AG09309 (cell line): Measurements from ENCODE around the gene EIF6.
A peak's percentile ranks its signal among the peaks of the same experiment; 100 is the strongest.

Experiments
- DNase-seq: peaks from one replicate; pipeline ENCODE4 v3.0.0-alpha.2; 2010; ENCODE audit warnings: low read depth
- H3K4me3 ChIP-seq: 2 replicates; pipeline ENCODE4 v1.5.1; 2011; ENCODE audit warnings: mild to moderate bottlenecking, low read depth, low read length, moderate library complexity; ENCODE audit not compliant: control insufficient read depth
- TF ChIP-seq, protein P1 (sequence below): IDR thresholded peaks from 2 replicates; pipeline ENCODE4 v1.5.1; 2011; ENCODE audit warnings: mild to moderate bottlenecking, low read depth, low read length, inconsistent platforms; ENCODE audit not compliant: insufficient read depth, control insufficient read depth; ENCODE audit errors: missing control alignments

Gene EIF6

DNA sequence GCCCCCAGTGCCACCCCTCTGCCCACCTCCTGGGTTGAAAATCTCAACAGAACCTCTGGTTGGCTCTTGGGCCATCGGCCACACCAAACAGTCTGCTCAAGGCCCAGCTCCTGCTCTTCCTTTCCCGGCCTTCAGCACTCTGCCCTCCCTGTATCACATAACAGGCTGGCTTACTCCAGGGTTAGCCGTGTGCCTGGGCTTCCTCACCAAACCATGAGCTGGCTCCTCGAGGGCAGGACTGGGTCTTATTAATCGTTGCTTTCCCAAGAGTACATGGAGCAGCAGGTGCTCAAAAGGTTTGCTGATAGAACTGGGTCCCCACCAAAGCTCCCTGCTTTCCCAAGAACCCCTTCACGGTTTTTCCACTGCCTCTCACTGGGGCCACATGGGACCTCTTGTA is 20.4 kb upstream of the EIF6 start:
- no peak for DNase-seq

GRCh38 chr20:35303735-35304491 is 19.3 kb upstream of the EIF6 start:
- TF ChIP-seq, protein P1, sequence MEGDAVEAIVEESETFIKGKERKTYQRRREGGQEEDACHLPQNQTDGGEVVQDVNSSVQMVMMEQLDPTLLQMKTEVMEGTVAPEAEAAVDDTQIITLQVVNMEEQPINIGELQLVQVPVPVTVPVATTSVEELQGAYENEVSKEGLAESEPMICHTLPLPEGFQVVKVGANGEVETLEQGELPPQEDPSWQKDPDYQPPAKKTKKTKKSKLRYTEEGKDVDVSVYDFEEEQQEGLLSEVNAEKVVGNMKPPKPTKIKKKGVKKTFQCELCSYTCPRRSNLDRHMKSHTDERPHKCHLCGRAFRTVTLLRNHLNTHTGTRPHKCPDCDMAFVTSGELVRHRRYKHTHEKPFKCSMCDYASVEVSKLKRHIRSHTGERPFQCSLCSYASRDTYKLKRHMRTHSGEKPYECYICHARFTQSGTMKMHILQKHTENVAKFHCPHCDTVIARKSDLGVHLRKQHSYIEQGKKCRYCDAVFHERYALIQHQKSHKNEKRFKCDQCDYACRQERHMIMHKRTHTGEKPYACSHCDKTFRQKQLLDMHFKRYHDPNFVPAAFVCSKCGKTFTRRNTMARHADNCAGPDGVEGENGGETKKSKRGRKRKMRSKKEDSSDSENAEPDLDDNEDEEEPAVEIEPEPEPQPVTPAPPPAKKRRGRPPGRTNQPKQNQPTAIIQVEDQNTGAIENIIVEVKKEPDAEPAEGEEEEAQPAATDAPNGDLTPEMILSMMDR = peak; percentile 94
- no peak overlapping the region for H3K4me3 ChIP-seq
- DNase-seq = peak; percentile 62

More for the DNA sequence above, 20.4 kb upstream of the EIF6 start:
- TF ChIP-seq, protein P1 = no peak
- H3K4me3 ChIP-seq = no peak overlapping the region

DNA sequence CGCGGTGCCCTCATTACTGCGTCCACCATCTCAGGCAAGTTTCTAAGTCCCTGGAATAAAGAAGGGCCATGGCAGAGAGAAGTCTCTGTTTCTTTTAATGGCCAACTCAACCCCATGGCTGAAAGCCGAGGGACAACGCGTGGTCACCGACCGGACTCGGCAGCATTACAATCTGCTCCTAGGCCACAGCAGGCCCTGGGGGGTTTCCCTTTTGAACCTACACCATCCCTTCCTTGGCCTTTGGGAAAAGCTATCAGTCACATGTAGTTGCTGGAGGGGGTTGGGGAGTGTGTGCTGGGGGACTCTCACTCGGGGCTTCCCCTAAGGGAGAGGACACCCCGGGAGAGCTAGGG is 18.8 kb upstream of the EIF6 start:
- TF ChIP-seq, protein P1 = no peak
- no peak overlapping the region for H3K4me3 ChIP-seq
- no peak for DNase-seq

- TF ChIP-seq, protein P1 = no peak
- DNase-seq = no peak
- H3K4me3 ChIP-seq = no peak overlapping the region
Measured at GRCh38 chr20:35302421-35303335, 18.1 kb upstream of the EIF6 start.

DNA sequence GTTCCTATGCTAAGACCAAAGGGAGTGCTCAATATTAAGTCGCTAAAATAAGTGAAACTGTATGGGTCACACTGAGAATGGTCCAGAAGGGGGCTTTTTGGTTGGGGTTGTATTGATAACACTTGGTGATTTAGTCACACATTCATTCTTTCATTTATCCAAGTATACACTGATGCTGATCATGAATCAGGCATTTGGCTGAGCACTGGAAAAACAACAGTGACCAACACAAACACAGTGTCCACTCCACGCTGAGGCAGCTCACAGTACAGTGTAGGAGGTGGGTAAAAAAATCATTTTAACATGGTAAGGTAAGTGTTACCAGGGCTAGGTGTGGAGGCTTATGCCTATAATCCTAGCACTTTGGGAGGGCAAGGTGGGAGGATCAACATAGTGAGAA is 16.9 kb upstream of the EIF6 start:
- TF ChIP-seq, protein P1 = no peak
- no peak overlapping the region for H3K4me3 ChIP-seq
- DNase-seq = no peak

DNA sequence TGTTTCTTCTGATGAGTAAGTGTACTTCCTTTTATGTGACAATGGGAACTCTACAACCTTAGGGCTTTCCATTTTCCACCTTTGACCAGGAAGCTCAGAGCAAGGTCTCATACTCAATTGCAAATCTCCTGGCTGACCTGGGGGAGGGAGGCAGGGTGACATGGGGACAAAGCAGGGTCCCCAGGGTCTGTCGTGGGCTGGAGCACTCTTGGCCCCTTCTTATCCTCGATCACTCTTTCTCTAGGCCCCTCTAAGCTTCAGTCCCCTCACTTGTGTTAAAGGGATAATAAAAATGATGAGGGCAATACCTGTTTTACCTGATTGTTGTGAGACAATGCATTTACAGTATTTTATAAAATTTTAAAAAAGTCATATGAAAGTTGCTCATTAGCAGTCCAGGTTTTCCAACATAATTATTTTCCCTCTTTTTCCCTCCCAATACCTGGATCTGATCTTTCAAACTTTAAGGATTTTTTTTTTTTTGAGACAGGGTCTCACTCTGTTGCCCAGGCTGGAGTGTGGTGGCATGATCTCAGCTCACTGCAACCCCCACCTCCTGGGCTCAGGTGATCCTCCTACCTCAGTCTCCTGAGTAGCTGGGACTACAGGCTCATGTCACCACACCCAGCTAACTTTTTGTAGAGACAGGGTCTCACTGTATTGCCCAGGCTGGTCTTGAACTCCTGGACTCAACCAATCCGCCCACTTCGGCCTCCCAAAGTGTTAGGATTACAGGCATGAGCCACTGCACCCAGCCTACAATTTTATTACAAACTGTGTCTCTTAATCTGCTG is 16.1 kb upstream of the EIF6 start:
- H3K4me3 ChIP-seq = no peak overlapping the region
- TF ChIP-seq, protein P1 = no peak
- DNase-seq = no peak
